GM12864 (cell line): ENCODE results near the gene PRR19.

Experiments used
- DNase-seq: peaks from one replicate; pipeline ENCODE4 v3.0.0-alpha.2; 2011; ENCODE audit warnings: low read depth
- H3K4me3 ChIP-seq: 2 replicates; pipeline ENCODE4 v1.5.1; 2011; ENCODE audit warnings: mild to moderate bottlenecking, low read depth, low read length, control low read depth
- TF ChIP-seq, protein P1 (sequence below): IDR thresholded peaks from 2 replicates; pipeline ENCODE4 v1.5.1; 2011; ENCODE audit warnings: low read depth, mild to moderate bottlenecking, moderate library complexity, low read length, control low read depth, inconsistent platforms; ENCODE audit errors: missing control alignments

Gene PRR19

GRCh38 chr19:42353341-42354015 is 51.5 kb downstream of the PRR19 start:
- H3K4me3 ChIP-seq = no peak overlapping the region
- TF ChIP-seq, protein P1, sequence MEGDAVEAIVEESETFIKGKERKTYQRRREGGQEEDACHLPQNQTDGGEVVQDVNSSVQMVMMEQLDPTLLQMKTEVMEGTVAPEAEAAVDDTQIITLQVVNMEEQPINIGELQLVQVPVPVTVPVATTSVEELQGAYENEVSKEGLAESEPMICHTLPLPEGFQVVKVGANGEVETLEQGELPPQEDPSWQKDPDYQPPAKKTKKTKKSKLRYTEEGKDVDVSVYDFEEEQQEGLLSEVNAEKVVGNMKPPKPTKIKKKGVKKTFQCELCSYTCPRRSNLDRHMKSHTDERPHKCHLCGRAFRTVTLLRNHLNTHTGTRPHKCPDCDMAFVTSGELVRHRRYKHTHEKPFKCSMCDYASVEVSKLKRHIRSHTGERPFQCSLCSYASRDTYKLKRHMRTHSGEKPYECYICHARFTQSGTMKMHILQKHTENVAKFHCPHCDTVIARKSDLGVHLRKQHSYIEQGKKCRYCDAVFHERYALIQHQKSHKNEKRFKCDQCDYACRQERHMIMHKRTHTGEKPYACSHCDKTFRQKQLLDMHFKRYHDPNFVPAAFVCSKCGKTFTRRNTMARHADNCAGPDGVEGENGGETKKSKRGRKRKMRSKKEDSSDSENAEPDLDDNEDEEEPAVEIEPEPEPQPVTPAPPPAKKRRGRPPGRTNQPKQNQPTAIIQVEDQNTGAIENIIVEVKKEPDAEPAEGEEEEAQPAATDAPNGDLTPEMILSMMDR = no peak
- DNase-seq = no peak

- H3K4me3 ChIP-seq = no peak overlapping the region
- TF ChIP-seq, protein P1 = no peak
Observed at GRCh38 chr19:42355896-42356295, 54.0 kb downstream of the PRR19 start.

GRCh38 chr19:42356686-42357085 is 54.8 kb downstream of the PRR19 start:
- TF ChIP-seq, protein P1 = no peak
- no peak overlapping the region for H3K4me3 ChIP-seq

More at GRCh38 chr19:42355896-42356295, 54.0 kb downstream of the PRR19 start:
- DNase-seq = no peak

DNA sequence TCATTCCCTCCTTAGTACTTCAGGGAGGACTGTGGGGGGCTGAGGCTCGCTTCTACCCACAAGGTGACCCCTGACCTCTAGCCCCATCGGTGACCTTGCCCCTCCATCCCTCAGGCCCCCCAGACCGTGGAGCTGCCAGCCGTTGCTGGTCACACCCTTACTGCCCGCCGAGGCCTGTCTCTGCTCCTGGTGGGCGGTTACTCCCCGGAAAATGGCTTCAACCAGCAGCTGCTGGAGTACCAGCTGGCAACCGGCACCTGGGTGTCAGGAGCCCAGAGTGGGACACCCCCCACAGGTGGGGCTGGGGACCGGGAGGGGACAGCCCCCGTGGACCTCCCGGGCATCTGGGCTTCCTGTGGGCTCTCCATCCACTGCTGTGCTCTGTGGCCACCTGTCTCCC is 55.4 kb downstream of the PRR19 start:
- no peak for DNase-seq
- H3K4me3 ChIP-seq = no peak overlapping the region
- TF ChIP-seq, protein P1 = no peak

More at GRCh38 chr19:42356686-42357085, 54.8 kb downstream of the PRR19 start:
- no peak for DNase-seq
